SK-N-SH (cell line): Measurements from ENCODE around the gene EIF3B. TPM values are rescaled to one million over a fixed set of nuclear protein-coding genes. Genes with fewer than 3 reads are reported as not detected.

Source experiments
- CTCF ChIA-PET: fragments of 300-600, 350-600 bp; formaldehyde crosslinking; extraction: SDS; loops from one replicate; lab custom pipeline; 2021; lab: Yijun Ruan, JAX
- POLR2A ChIA-PET: fragments of 350-600 bp; sonication (Branson Sonifier 250); formaldehyde crosslinking; extraction: SDS; loops from one replicate; lab custom pipeline; 2020; ENCODE audit warnings: antibody characterized with exemption, inconsistent platforms; lab: Yijun Ruan, JAX
- DNase-seq: peaks from one replicate; pipeline ENCODE4 v3.0.0; 2012
- H2AFZ ChIP-seq: fragments of 200-600 bp; sonication (generic); 2 replicates; pipeline ENCODE4 v1.8.1; 2016; ENCODE audit warnings: antibody characterized with exemption, mild to moderate bottlenecking, low read depth
- H3F3A ChIP-seq: fragments of 200-600 bp; sonication (generic); replicated peaks from 2 replicates; pipeline ENCODE3; 2016; ENCODE audit warnings: antibody characterized with exemption, mild to moderate bottlenecking; ENCODE audit not compliant: insufficient read depth
- H3K27ac ChIP-seq, 2 experiments: fragments of 200-500 bp in 1 of 2; fragments of 200-600 bp in 1 of 2; sonication (Bioruptor generic) in 1 of 2; sonication (generic), shearing (Covaris generic) in 1 of 2; 2 replicates each; pipeline versions ENCODE4 v1.5.1 to v1.6.1; 2014 to 2016; ENCODE audit warnings: low read depth in 2 of 2, inconsistent platforms in 1 of 2, low read length in 1 of 2, mild to moderate bottlenecking in 1 of 2, mixed read lengths in 1 of 2
- H3K27me3 ChIP-seq: fragments of 200-600 bp; sonication (generic), shearing (Covaris generic); 2 replicates; pipeline ENCODE4 v1.6.1; 2016; ENCODE audit warnings: mixed run types; ENCODE audit not compliant: insufficient read depth
- H3K36me3 ChIP-seq, 2 experiments: fragments of 200-500 bp in 1 of 2; fragments of 200-600 bp in 1 of 2; sonication (Bioruptor generic) in 1 of 2; sonication (generic) in 1 of 2; replicated peaks in 1 of 2; 2 replicates each; pipeline versions ENCODE3 to v1.5.1; 2014 to 2016; ENCODE audit warnings: low read length in 1 of 2, mild to moderate bottlenecking in 1 of 2; ENCODE audit not compliant: insufficient read depth in 2 of 2, control insufficient read depth in 1 of 2
- H3K4me1 ChIP-seq, 2 experiments: fragments of 200-500 bp in 1 of 2; fragments of 200-600 bp in 1 of 2; sonication (Bioruptor generic) in 1 of 2; sonication (generic), shearing (Covaris generic) in 1 of 2; 2 replicates each; pipeline versions ENCODE4 v1.5.1 to v1.6.1; 2014 to 2016; ENCODE audit warnings: low read depth in 1 of 2, low read length in 1 of 2, mixed run types in 1 of 2; ENCODE audit not compliant: insufficient read depth in 2 of 2, control insufficient read depth in 1 of 2
- H3K4me2 ChIP-seq: fragments of 200-600 bp; sonication (generic), shearing (Covaris generic); 2 replicates; pipeline ENCODE4 v1.6.1; 2017; ENCODE audit warnings: mixed run types
- H3K4me3 ChIP-seq, 2 experiments: fragments of 200-500 bp in 1 of 2; fragments of 200-600 bp in 1 of 2; sonication (Bioruptor generic) in 1 of 2; sonication (generic), shearing (Covaris generic) in 1 of 2; 2 replicates each; pipeline versions ENCODE4 v1.5.1 to v1.8.1; 2014 to 2016; ENCODE audit warnings: low read depth in 2 of 2, inconsistent platforms in 1 of 2, low read length in 1 of 2, mild to moderate bottlenecking in 1 of 2, mixed read lengths in 1 of 2, moderate library complexity in 1 of 2
- H3K79me2 ChIP-seq: fragments of 200-600 bp; sonication (generic); 2 replicates; pipeline ENCODE4 v1.8.1; 2017; ENCODE audit warnings: mild to moderate bottlenecking; ENCODE audit not compliant: insufficient read depth
- H3K9ac ChIP-seq: fragments of 200-600 bp; sonication (generic); 2 replicates; pipeline ENCODE4 v1.6.1; 2017; ENCODE audit warnings: mixed run types
- H3K9me2 ChIP-seq: fragments of 200-600 bp; sonication (generic); 2 replicates; pipeline ENCODE4 v1.6.1; 2017; ENCODE audit warnings: mixed run types
- H3K9me3 ChIP-seq: fragments of 200-600 bp; sonication (generic); 2 replicates; pipeline ENCODE4 v1.6.1; 2017; ENCODE audit warnings: mixed run types, mild to moderate bottlenecking, moderate library complexity
- H4K20me1 ChIP-seq: fragments of 200-600 bp; sonication (generic); 2 replicates; pipeline ENCODE4 v1.6.1; 2017; ENCODE audit warnings: mild to moderate bottlenecking, mixed run types; ENCODE audit not compliant: insufficient read depth
- EP300 ChIP-seq, 2 experiments: IDR thresholded peaks; 2 replicates each; pipeline versions ENCODE4 v1.4.0 to v1.6.1; 2012; ENCODE audit warnings: borderline replicate concordance in 1 of 2, low read depth in 1 of 2, low read length in 1 of 2
- FOXJ3 ChIP-seq: sonication (generic); formaldehyde crosslinking; IDR thresholded peaks from 2 replicates; pipeline ENCODE4 v1.5.1; 2020; ENCODE audit warnings: mild to moderate bottlenecking, missing genetic modification reagents
- FOXM1 ChIP-seq: IDR thresholded peaks from 2 replicates; pipeline ENCODE4 v1.4.0; 2012; ENCODE audit warnings: low read depth, mild to moderate bottlenecking
- MEF2A ChIP-seq: IDR thresholded peaks from 2 replicates; pipeline ENCODE4 v1.4.0; 2012; ENCODE audit warnings: low read depth, borderline replicate concordance
- NRF1 ChIP-seq: IDR thresholded peaks from 2 replicates; pipeline ENCODE4 v1.6.1; 2012; ENCODE audit warnings: low read depth, mild to moderate bottlenecking, low read length
- POLR2AphosphoS5 ChIP-seq: IDR thresholded peaks from 2 replicates; pipeline ENCODE4 v1.6.1; 2012; ENCODE audit warnings: low read depth, low read length
- RAD21 ChIP-seq: IDR thresholded peaks from 2 replicates; pipeline ENCODE4 v1.6.1; 2012; ENCODE audit warnings: mild to moderate bottlenecking, low read length
- RFX5 ChIP-seq: IDR thresholded peaks from 2 replicates; pipeline ENCODE4 v1.6.1; 2012; ENCODE audit warnings: mild to moderate bottlenecking, improper control_type of control experiment, low read length
- RXRA ChIP-seq: IDR thresholded peaks from 2 replicates; pipeline ENCODE4 v1.4.0; 2012; ENCODE audit warnings: low read depth, mild to moderate bottlenecking, borderline replicate concordance
- SIN3A ChIP-seq: IDR thresholded peaks from 2 replicates; pipeline ENCODE4 v1.6.1; 2012; ENCODE audit warnings: low read depth, mild to moderate bottlenecking, low read length, moderate library complexity, borderline replicate concordance
- TCF12 ChIP-seq: IDR thresholded peaks from 2 replicates; pipeline ENCODE4 v1.4.0; 2012
- TEAD4 ChIP-seq: IDR thresholded peaks from 2 replicates; pipeline ENCODE4 v1.4.0; 2012; ENCODE audit warnings: mild to moderate bottlenecking, borderline replicate concordance; ENCODE audit not compliant: insufficient read depth
- YY1 ChIP-seq: IDR thresholded peaks from 2 replicates; pipeline ENCODE4 v1.4.0; 2012; ENCODE audit warnings: low read depth, mild to moderate bottlenecking
- whole genome bisulfite sequencing: methylation state at CpG from one replicate; pipeline ENCODE4 v1.1.6; 2017; ENCODE audit warnings: low lambda C conversion rate; 5-methylcytosine and 5-hydroxymethylcytosine counted together
- polyA plus RNA-seq, 3 experiments: library from polyadenylated mRNA; depleted of rRNA; stranded (reverse); fragments of >200 nt; gene quantifications; 2 replicates each; pipeline ENCODE4 v1.2.3, GENCODE V29; 2012
- TF ChIP-seq, protein P1 (sequence below): fragments of 200-600 bp; sonication (generic); IDR thresholded peaks from 2 replicates; pipeline ENCODE4 v1.6.1; 2017; ENCODE audit warnings: antibody characterized with exemption, mild to moderate bottlenecking, moderate library complexity
- TF ChIP-seq, protein P2 (sequence below): IDR thresholded peaks from 2 replicates; pipeline ENCODE4 v1.4.0; 2012; ENCODE audit warnings: low read depth
- TF ChIP-seq, protein P3 (sequence below): IDR thresholded peaks from 2 replicates; pipeline ENCODE4 v1.6.1; 2012; ENCODE audit warnings: mild to moderate bottlenecking, low read depth, low read length, moderate library complexity
- TF ChIP-seq, protein P4 (sequence below): IDR thresholded peaks from 2 replicates; pipeline ENCODE4; 2012

The EIF3B gene
- polyA plus RNA-seq, 1 of the 3 experiments (the other 2 are of a cell fraction): 151 TPM

DNA sequence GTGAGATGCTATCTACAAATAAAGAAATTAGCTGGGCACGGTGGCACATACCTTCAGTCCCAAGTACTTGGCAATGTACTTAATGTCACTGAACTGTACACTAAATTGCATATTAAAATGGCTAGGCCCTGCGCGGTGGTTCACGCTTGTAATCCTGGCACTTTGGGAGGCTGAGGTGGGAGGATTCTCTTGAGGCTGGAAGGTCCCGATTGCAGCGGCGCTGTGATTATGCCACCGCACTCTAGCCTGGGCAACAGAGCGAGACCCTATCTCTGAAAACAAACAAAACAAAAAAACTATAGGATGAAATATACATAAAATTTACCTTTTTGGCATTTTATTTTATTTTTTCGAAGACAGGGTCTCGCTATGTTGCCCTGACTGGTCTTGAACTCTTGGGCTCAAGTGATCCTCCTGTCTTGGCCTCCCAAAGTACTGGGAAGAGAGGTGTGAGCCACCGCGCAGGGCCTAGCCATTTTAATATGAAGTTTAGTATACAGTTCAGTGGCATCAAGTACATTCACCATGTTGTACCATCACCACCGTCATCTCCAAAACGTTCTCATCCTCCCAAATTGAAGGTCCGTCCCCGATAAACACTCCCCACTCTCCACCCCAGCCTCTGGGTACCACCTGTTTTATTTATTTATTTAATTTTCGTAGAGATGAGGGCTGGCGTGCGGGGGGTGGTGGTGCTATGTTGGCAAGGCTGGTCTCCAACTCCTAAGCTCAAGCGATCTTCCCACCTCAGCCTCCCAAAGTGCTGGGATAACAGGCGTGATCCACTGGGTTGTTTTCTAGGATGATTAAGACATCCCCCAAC is 1.3 kb upstream of the EIF3B start:
- peak overlapping the region; percentile 95 for H3K9ac ChIP-seq
- no peak for DNase-seq
- POLR2A ChIA-PET: interaction anchor here (0.6 to 1.5 kb wide), 10 partner anchors 9 to 271 kb away, joined by 3 to 9 read pairs (median 4); partner anchors contain the start of genes CHST12, MRM2 and NUDT1
- H2AFZ ChIP-seq: peak overlapping the region; percentile 91
- no peaks in the 10 kb centered on the region for H3K27me3 ChIP-seq
- TF ChIP-seq RAD21: peak; percentile 2; the same call in 1 of the 2 replicates
- no peak for TF ChIP-seq TCF12
- TF ChIP-seq, all 33 proteins: peak for 1
- CTCF ChIA-PET: interaction anchor here (1.0 to 1.9 kb wide), 7 partner anchors 11 to 690 kb away, joined by 3 to 5 read pairs (median 4); no protein-coding TSS in a partner anchor
- peaks cover 13 to 22% of the 10 kb centered on the region in 2 experiments for H3K36me3 ChIP-seq
- peaks cover 7 to 18% of the 10 kb centered on the region in 2 experiments for H3K4me1 ChIP-seq
- no peaks in the 10 kb centered on the region for H3K9me2 ChIP-seq
- H3K4me3 ChIP-seq: peak overlapping the region; percentile 76 to 84
- 53% methylated on average over 22 of the region's 22 CpGs for WGBS
- peak overlapping the region; percentile 97 to 98 for H3K27ac ChIP-seq
- H3K79me2 ChIP-seq: peaks cover 70% of the 10 kb centered on the region
- peak overlapping the region; percentile 91 for H3K4me2 ChIP-seq
- H3K9me3 ChIP-seq: no peaks in the 10 kb centered on the region
- H4K20me1 ChIP-seq: peaks cover 34% of the 10 kb centered on the region
- no peaks in the 10 kb centered on the region for H3F3A ChIP-seq

DNA sequence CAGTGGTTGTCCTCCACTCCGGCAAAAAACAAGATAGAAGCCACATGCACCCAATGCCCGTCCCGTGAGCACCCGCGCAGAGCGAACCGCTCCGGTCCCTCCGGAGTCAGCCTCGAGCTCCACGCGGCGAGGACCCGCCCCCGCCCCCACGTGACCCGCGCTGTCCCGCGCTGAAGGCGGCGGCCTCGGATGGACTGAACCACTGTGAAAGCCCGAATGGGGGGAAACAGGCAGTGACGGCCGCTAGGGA is 766 bp upstream of the EIF3B start:
- H3K9me3 ChIP-seq: no peaks in the 10 kb centered on the region
- H3F3A ChIP-seq: no peaks in the 10 kb centered on the region
- DNase-seq: peak; percentile 99
- CTCF ChIA-PET: interaction anchor here (0.6 to 1.9 kb wide), 9 partner anchors 10 to 690 kb away, joined by 3 to 5 read pairs (median 3); no protein-coding TSS in a partner anchor
- H3K4me3 ChIP-seq: peak overlapping the region; percentile 76 to 84
- no peaks in the 10 kb centered on the region for H3K27me3 ChIP-seq
- WGBS: 0% methylated on average over 13 of the region's 26 CpGs
- peaks cover 39% of the 10 kb centered on the region for H4K20me1 ChIP-seq
- H3K79me2 ChIP-seq: peaks cover 75% of the 10 kb centered on the region
- no peaks in the 10 kb centered on the region for H3K9me2 ChIP-seq
- H3K4me1 ChIP-seq: peaks cover 7 to 18% of the 10 kb centered on the region in 2 experiments
- peak overlapping the region; percentile 91 for H2AFZ ChIP-seq
- H3K4me2 ChIP-seq: peak overlapping the region; percentile 91
- H3K27ac ChIP-seq: peak overlapping the region; percentile 97 to 98
- POLR2A ChIA-PET: interaction anchor here (0.6 to 1.5 kb wide), 11 partner anchors 10 to 272 kb away, joined by 3 to 9 read pairs (median 4); partner anchors contain the start of genes CHST12, MRM2 and NUDT1
- peaks cover 14 to 27% of the 10 kb centered on the region in 2 experiments for H3K36me3 ChIP-seq
- H3K9ac ChIP-seq: peak overlapping the region; percentile 95
- peak; percentile 72; the same call in 1 of the 2 replicates for TF ChIP-seq FOXJ3
- TF ChIP-seq, protein P1, sequence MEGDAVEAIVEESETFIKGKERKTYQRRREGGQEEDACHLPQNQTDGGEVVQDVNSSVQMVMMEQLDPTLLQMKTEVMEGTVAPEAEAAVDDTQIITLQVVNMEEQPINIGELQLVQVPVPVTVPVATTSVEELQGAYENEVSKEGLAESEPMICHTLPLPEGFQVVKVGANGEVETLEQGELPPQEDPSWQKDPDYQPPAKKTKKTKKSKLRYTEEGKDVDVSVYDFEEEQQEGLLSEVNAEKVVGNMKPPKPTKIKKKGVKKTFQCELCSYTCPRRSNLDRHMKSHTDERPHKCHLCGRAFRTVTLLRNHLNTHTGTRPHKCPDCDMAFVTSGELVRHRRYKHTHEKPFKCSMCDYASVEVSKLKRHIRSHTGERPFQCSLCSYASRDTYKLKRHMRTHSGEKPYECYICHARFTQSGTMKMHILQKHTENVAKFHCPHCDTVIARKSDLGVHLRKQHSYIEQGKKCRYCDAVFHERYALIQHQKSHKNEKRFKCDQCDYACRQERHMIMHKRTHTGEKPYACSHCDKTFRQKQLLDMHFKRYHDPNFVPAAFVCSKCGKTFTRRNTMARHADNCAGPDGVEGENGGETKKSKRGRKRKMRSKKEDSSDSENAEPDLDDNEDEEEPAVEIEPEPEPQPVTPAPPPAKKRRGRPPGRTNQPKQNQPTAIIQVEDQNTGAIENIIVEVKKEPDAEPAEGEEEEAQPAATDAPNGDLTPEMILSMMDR: no peak
- no peak for TF ChIP-seq EP300 (IDR thresholded peaks at IDR 0.05; ENCODE audit: borderline replicate concordance in 1 of 2, low read depth in 1 of 2, low read length in 1 of 2)
- no peak; the same call in 1 of the 2 replicates for TF ChIP-seq NRF1
- TF ChIP-seq RFX5: no peak
- peak; percentile 93 for TF ChIP-seq SIN3A
- no peak for TF ChIP-seq TCF12
- TF ChIP-seq MEF2A: no peak
- no peak for TF ChIP-seq TEAD4
- TF ChIP-seq YY1: no peak
- TF ChIP-seq, protein P2, sequence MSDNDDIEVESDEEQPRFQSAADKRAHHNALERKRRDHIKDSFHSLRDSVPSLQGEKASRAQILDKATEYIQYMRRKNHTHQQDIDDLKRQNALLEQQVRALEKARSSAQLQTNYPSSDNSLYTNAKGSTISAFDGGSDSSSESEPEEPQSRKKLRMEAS: peak; percentile 100
- peak; percentile 95 for TF ChIP-seq POLR2AphosphoS5
- no peak for TF ChIP-seq RXRA
- TF ChIP-seq, protein P3, sequence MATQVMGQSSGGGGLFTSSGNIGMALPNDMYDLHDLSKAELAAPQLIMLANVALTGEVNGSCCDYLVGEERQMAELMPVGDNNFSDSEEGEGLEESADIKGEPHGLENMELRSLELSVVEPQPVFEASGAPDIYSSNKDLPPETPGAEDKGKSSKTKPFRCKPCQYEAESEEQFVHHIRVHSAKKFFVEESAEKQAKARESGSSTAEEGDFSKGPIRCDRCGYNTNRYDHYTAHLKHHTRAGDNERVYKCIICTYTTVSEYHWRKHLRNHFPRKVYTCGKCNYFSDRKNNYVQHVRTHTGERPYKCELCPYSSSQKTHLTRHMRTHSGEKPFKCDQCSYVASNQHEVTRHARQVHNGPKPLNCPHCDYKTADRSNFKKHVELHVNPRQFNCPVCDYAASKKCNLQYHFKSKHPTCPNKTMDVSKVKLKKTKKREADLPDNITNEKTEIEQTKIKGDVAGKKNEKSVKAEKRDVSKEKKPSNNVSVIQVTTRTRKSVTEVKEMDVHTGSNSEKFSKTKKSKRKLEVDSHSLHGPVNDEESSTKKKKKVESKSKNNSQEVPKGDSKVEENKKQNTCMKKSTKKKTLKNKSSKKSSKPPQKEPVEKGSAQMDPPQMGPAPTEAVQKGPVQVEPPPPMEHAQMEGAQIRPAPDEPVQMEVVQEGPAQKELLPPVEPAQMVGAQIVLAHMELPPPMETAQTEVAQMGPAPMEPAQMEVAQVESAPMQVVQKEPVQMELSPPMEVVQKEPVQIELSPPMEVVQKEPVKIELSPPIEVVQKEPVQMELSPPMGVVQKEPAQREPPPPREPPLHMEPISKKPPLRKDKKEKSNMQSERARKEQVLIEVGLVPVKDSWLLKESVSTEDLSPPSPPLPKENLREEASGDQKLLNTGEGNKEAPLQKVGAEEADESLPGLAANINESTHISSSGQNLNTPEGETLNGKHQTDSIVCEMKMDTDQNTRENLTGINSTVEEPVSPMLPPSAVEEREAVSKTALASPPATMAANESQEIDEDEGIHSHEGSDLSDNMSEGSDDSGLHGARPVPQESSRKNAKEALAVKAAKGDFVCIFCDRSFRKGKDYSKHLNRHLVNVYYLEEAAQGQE: peak; percentile 69; the same call in 1 of the 2 replicates
- no peak for TF ChIP-seq FOXM1
- TF ChIP-seq, protein P4, sequence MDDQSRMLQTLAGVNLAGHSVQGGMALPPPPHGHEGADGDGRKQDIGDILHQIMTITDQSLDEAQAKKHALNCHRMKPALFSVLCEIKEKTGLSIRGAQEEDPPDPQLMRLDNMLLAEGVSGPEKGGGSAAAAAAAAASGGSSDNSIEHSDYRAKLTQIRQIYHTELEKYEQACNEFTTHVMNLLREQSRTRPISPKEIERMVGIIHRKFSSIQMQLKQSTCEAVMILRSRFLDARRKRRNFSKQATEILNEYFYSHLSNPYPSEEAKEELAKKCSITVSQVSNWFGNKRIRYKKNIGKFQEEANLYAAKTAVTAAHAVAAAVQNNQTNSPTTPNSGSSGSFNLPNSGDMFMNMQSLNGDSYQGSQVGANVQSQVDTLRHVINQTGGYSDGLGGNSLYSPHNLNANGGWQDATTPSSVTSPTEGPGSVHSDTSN: 0 out of 2 replicates have a peak, but pooled peaks have one; percentile 3
